Measurements from ENCODE around the gene SPON1.

The SPON1 gene

GRCh38 chr11:14045417-14045816 lies 82.9 kb downstream of the SPON1 start:
- Histone ChIP-seq H3K4me1 (ENCODE audit: control insufficient read depth in 5 of 5, insufficient read depth in 5 of 5, low read length in 5 of 5) (peaks cover 0 to 6% (median 0%) of the 10 kb centered on the region in 5 donors), H3K9me3 (ENCODE audit: control insufficient read depth in 5 of 5, low read length in 5 of 5) (no peaks in the 10 kb centered on the region), H3K27me3 (ENCODE audit: control insufficient read depth in 5 of 5, insufficient read depth in 4 of 5, low read length in 5 of 5) (no peaks in the 10 kb centered on the region), H3K27ac (ENCODE audit: low read depth, low read length) (no peak overlapping the region), H3K4me3 (ENCODE audit: low read depth in 1 of 5, low read length in 5 of 5) (no peak overlapping the region), H3K9ac (ENCODE audit: low read length in 5 of 5) (no peak overlapping the region), H3K36me3 (ENCODE audit: control insufficient read depth in 5 of 5, insufficient read depth in 5 of 5, low read length in 5 of 5) (no peaks in the 10 kb centered on the region)

GRCh38 chr11:14052198-14052597 lies 89.7 kb downstream of the SPON1 start:
- H3K27me3 ChIP-seq (ENCODE audit: control insufficient read depth in 5 of 5, insufficient read depth in 4 of 5, low read length in 5 of 5) = no peaks in the 10 kb centered on the region
- H3K4me3 ChIP-seq (ENCODE audit: low read depth in 1 of 5, low read length in 5 of 5) = no peak overlapping the region
- H3K4me1 ChIP-seq (ENCODE audit: control insufficient read depth in 5 of 5, insufficient read depth in 5 of 5, low read length in 5 of 5) = no peaks in the 10 kb centered on the region
- H3K27ac ChIP-seq (ENCODE audit: low read depth, low read length) = no peak overlapping the region
- no peak overlapping the region for H3K9ac ChIP-seq (ENCODE audit: low read length in 5 of 5)
- H3K9me3 ChIP-seq (ENCODE audit: control insufficient read depth in 5 of 5, low read length in 5 of 5) = no peaks in the 10 kb centered on the region
- no peaks in the 10 kb centered on the region for H3K36me3 ChIP-seq (ENCODE audit: control insufficient read depth in 5 of 5, insufficient read depth in 5 of 5, low read length in 5 of 5)

GRCh38 chr11:14054116-14055107 lies 91.9 kb downstream of the SPON1 start:
- Histone ChIP-seq H3K27me3 (ENCODE audit: control insufficient read depth in 5 of 5, insufficient read depth in 4 of 5, low read length in 5 of 5) (no peaks in the 10 kb centered on the region), H3K27ac (ENCODE audit: low read depth, low read length) (no peak overlapping the region), H3K36me3 (ENCODE audit: control insufficient read depth in 5 of 5, insufficient read depth in 5 of 5, low read length in 5 of 5) (no peaks in the 10 kb centered on the region)

GRCh38 chr11:14055936-14056335 lies 93.4 kb downstream of the SPON1 start:
- Histone ChIP-seq H3K4me3 (ENCODE audit: low read depth in 1 of 5, low read length in 5 of 5) (no peak overlapping the region), H3K27me3 (ENCODE audit: control insufficient read depth in 5 of 5, insufficient read depth in 4 of 5, low read length in 5 of 5) (no peaks in the 10 kb centered on the region), H3K9me3 (ENCODE audit: control insufficient read depth in 5 of 5, low read length in 5 of 5) (no peaks in the 10 kb centered on the region), H3K9ac (ENCODE audit: low read length in 5 of 5) (no peak overlapping the region), H3K4me1 (ENCODE audit: control insufficient read depth in 5 of 5, insufficient read depth in 5 of 5, low read length in 5 of 5) (peaks cover 0 to 11% (median 9%) of the 10 kb centered on the region in 5 donors), H3K36me3 (ENCODE audit: control insufficient read depth in 5 of 5, insufficient read depth in 5 of 5, low read length in 5 of 5) (no peaks in the 10 kb centered on the region), H3K27ac (ENCODE audit: low read depth, low read length) (no peak overlapping the region)

More at GRCh38 chr11:14054116-14055107, 91.9 kb downstream of the SPON1 start:
- H3K4me1 ChIP-seq (ENCODE audit: control insufficient read depth in 5 of 5, insufficient read depth in 5 of 5, low read length in 5 of 5) = peaks cover 0 to 6% (median 5%) of the 10 kb centered on the region in 5 donors
- no peaks in the 10 kb centered on the region for H3K9me3 ChIP-seq (ENCODE audit: control insufficient read depth in 5 of 5, low read length in 5 of 5)
- no peak overlapping the region for H3K4me3 ChIP-seq (ENCODE audit: low read depth in 1 of 5, low read length in 5 of 5)
- H3K9ac ChIP-seq (ENCODE audit: low read length in 5 of 5) = no peak overlapping the region

GRCh38 chr11:14058061-14058460 lies 95.5 kb downstream of the SPON1 start:
- H3K9me3 ChIP-seq (ENCODE audit: control insufficient read depth in 5 of 5, low read length in 5 of 5) = no peaks in the 10 kb centered on the region
- no peak overlapping the region for H3K27ac ChIP-seq (ENCODE audit: low read depth, low read length)
- H3K4me1 ChIP-seq (ENCODE audit: control insufficient read depth in 5 of 5, insufficient read depth in 5 of 5, low read length in 5 of 5) = peaks cover 0 to 11% (median 9%) of the 10 kb centered on the region in 5 donors
- H3K36me3 ChIP-seq (ENCODE audit: control insufficient read depth in 5 of 5, insufficient read depth in 5 of 5, low read length in 5 of 5) = no peaks in the 10 kb centered on the region
- no peak overlapping the region for H3K4me3 ChIP-seq (ENCODE audit: low read depth in 1 of 5, low read length in 5 of 5)
- no peak overlapping the region for H3K9ac ChIP-seq (ENCODE audit: low read length in 5 of 5)
- H3K27me3 ChIP-seq (ENCODE audit: control insufficient read depth in 5 of 5, insufficient read depth in 4 of 5, low read length in 5 of 5) = no peaks in the 10 kb centered on the region

GRCh38 chr11:14059491-14059890 lies 97.0 kb downstream of the SPON1 start:
- no peak overlapping the region for H3K27ac ChIP-seq (ENCODE audit: low read depth, low read length)
- H3K9me3 ChIP-seq (ENCODE audit: control insufficient read depth in 5 of 5, low read length in 5 of 5) = no peaks in the 10 kb centered on the region
- H3K27me3 ChIP-seq (ENCODE audit: control insufficient read depth in 5 of 5, insufficient read depth in 4 of 5, low read length in 5 of 5) = no peaks in the 10 kb centered on the region
- H3K9ac ChIP-seq (ENCODE audit: low read length in 5 of 5) = no peak overlapping the region
- peaks cover 0 to 11% (median 9%) of the 10 kb centered on the region in 5 donors for H3K4me1 ChIP-seq (ENCODE audit: control insufficient read depth in 5 of 5, insufficient read depth in 5 of 5, low read length in 5 of 5)
- no peaks in the 10 kb centered on the region for H3K36me3 ChIP-seq (ENCODE audit: control insufficient read depth in 5 of 5, insufficient read depth in 5 of 5, low read length in 5 of 5)
- no peak overlapping the region for H3K4me3 ChIP-seq (ENCODE audit: low read depth in 1 of 5, low read length in 5 of 5)

GRCh38 chr11:14061721-14062120 lies 99.2 kb downstream of the SPON1 start:
- no peaks in the 10 kb centered on the region for H3K27me3 ChIP-seq (ENCODE audit: control insufficient read depth in 5 of 5, insufficient read depth in 4 of 5, low read length in 5 of 5)
- H3K9me3 ChIP-seq (ENCODE audit: control insufficient read depth in 5 of 5, low read length in 5 of 5) = no peaks in the 10 kb centered on the region
- no peak overlapping the region for H3K27ac ChIP-seq (ENCODE audit: low read depth, low read length)

GRCh38 chr11:14065141-14065540 lies 102.6 kb downstream of the SPON1 start:
- no peaks in the 10 kb centered on the region for H3K9me3 ChIP-seq (ENCODE audit: control insufficient read depth in 5 of 5, low read length in 5 of 5)
- H3K36me3 ChIP-seq (ENCODE audit: control insufficient read depth in 5 of 5, insufficient read depth in 5 of 5, low read length in 5 of 5) = no peaks in the 10 kb centered on the region
- H3K27ac ChIP-seq (ENCODE audit: low read depth, low read length) = no peak overlapping the region
- H3K4me3 ChIP-seq (ENCODE audit: low read depth in 1 of 5, low read length in 5 of 5) = no peak overlapping the region
- no peak overlapping the region for H3K9ac ChIP-seq (ENCODE audit: low read length in 5 of 5)
- peaks cover 0 to 5% (median 3%) of the 10 kb centered on the region in 5 donors for H3K4me1 ChIP-seq (ENCODE audit: control insufficient read depth in 5 of 5, insufficient read depth in 5 of 5, low read length in 5 of 5)
- H3K27me3 ChIP-seq (ENCODE audit: control insufficient read depth in 5 of 5, insufficient read depth in 4 of 5, low read length in 5 of 5) = no peaks in the 10 kb centered on the region

More at GRCh38 chr11:14061721-14062120, 99.2 kb downstream of the SPON1 start:
- Histone ChIP-seq H3K4me1 (ENCODE audit: control insufficient read depth in 5 of 5, insufficient read depth in 5 of 5, low read length in 5 of 5) (peaks cover 0 to 16% (median 11%) of the 10 kb centered on the region in 5 donors), H3K9ac (ENCODE audit: low read length in 5 of 5) (no peak overlapping the region), H3K36me3 (ENCODE audit: control insufficient read depth in 5 of 5, insufficient read depth in 5 of 5, low read length in 5 of 5) (no peaks in the 10 kb centered on the region), H3K4me3 (ENCODE audit: low read depth in 1 of 5, low read length in 5 of 5) (no peak overlapping the region)

GRCh38 chr11:14065681-14066080 lies 103.2 kb downstream of the SPON1 start:
- H3K36me3 ChIP-seq (ENCODE audit: control insufficient read depth in 5 of 5, insufficient read depth in 5 of 5, low read length in 5 of 5) = no peaks in the 10 kb centered on the region
- no peak overlapping the region for H3K9ac ChIP-seq (ENCODE audit: low read length in 5 of 5)
- H3K4me1 ChIP-seq (ENCODE audit: control insufficient read depth in 5 of 5, insufficient read depth in 5 of 5, low read length in 5 of 5) = peaks cover 0 to 5% (median 3%) of the 10 kb centered on the region in 5 donors
- H3K9me3 ChIP-seq (ENCODE audit: control insufficient read depth in 5 of 5, low read length in 5 of 5) = no peaks in the 10 kb centered on the region
- no peak overlapping the region for H3K4me3 ChIP-seq (ENCODE audit: low read depth in 1 of 5, low read length in 5 of 5)
- no peak overlapping the region for H3K27ac ChIP-seq (ENCODE audit: low read depth, low read length)
- no peaks in the 10 kb centered on the region for H3K27me3 ChIP-seq (ENCODE audit: control insufficient read depth in 5 of 5, insufficient read depth in 4 of 5, low read length in 5 of 5)

- no peak overlapping the region for H3K9ac ChIP-seq (ENCODE audit: low read length in 5 of 5)
- H3K27ac ChIP-seq (ENCODE audit: low read depth, low read length) = no peak overlapping the region
- peaks cover 0 to 5% (median 3%) of the 10 kb centered on the region in 5 donors for H3K4me1 ChIP-seq (ENCODE audit: control insufficient read depth in 5 of 5, insufficient read depth in 5 of 5, low read length in 5 of 5)
- H3K9me3 ChIP-seq (ENCODE audit: control insufficient read depth in 5 of 5, low read length in 5 of 5) = no peaks in the 10 kb centered on the region
- H3K27me3 ChIP-seq (ENCODE audit: control insufficient read depth in 5 of 5, insufficient read depth in 4 of 5, low read length in 5 of 5) = no peaks in the 10 kb centered on the region
- no peaks in the 10 kb centered on the region for H3K36me3 ChIP-seq (ENCODE audit: control insufficient read depth in 5 of 5, insufficient read depth in 5 of 5, low read length in 5 of 5)
- H3K4me3 ChIP-seq (ENCODE audit: low read depth in 1 of 5, low read length in 5 of 5) = no peak overlapping the region
Measured at GRCh38 chr11:14067686-14068085, 105.2 kb downstream of the SPON1 start.

Measured in subcutaneous abdominal adipose tissue (tissue), 5 donors.